ENCODE measurements around the gene NDUFA8.

GRCh38 chr9:122162415-122162814 is 2.8 kb upstream of the NDUFA8 start:
- TF ChIP-seq CTCF (IDR thresholded peaks at IDR 0.05) = no peak
- TF ChIP-seq ZFX (IDR thresholded peaks at IDR 0.05; ENCODE audit: borderline replicate concordance) = no peak

Data from 22Rv1 (cell line).